Hepatocyte (in vitro differentiated cells): ENCODE results near the gene POU2F2. TPM values are rescaled to one million over a fixed set of nuclear protein-coding genes. Genes with fewer than 3 reads are reported as not detected.

Source experiments
- DNase-seq: peaks from one replicate; pipeline ENCODE4 v3.0.0-alpha.2; 2016; ENCODE audit warnings: low spot score
- H2AFZ ChIP-seq: fragments of 200-600 bp; sonication (generic); 2 replicates; pipeline ENCODE4 v1.6.0; 2016; ENCODE audit warnings: antibody characterized with exemption, mild to moderate bottlenecking
- H3K27ac ChIP-seq: fragments of 200-600 bp; sonication (generic); 2 replicates; pipeline ENCODE4 v1.5.1; 2016; ENCODE audit warnings: mild to moderate bottlenecking
- H3K27me3 ChIP-seq: fragments of 200-600 bp; sonication (generic); 2 replicates; pipeline ENCODE4 v1.6.1; 2016
- H3K36me3 ChIP-seq: fragments of 200-600 bp; sonication (generic); replicated peaks from 2 replicates; pipeline ENCODE4 v1.5.1; 2016; ENCODE audit warnings: low read depth; ENCODE audit not compliant: insufficient read depth
- H3K4me1 ChIP-seq: fragments of 200-600 bp; sonication (generic); 2 replicates; pipeline ENCODE4 v1.5.1; 2016; ENCODE audit warnings: mild to moderate bottlenecking, moderate library complexity; ENCODE audit not compliant: insufficient read depth
- H3K4me2 ChIP-seq: fragments of 200-600 bp; sonication (generic); 2 replicates; pipeline ENCODE4 v1.6.0; 2016
- H3K4me3 ChIP-seq: fragments of 200-600 bp; sonication (generic); 2 replicates; pipeline ENCODE4 v1.5.1; 2016; ENCODE audit warnings: mild to moderate bottlenecking
- H3K79me2 ChIP-seq: fragments of 200-600 bp; sonication (generic); 2 replicates; pipeline ENCODE4 v1.6.0; 2017; ENCODE audit warnings: mild to moderate bottlenecking
- H3K9me2 ChIP-seq: fragments of 200-600 bp; sonication (generic); replicated peaks from 2 replicates; pipeline ENCODE4 v1.6.0; 2017; ENCODE audit warnings: mild to moderate bottlenecking; ENCODE audit not compliant: insufficient read depth
- H3K9me3 ChIP-seq: fragments of 200-600 bp; sonication (generic); 2 replicates; pipeline ENCODE4 v1.5.1; 2016; ENCODE audit warnings: low read depth, mild to moderate bottlenecking
- H4K20me1 ChIP-seq: fragments of 200-600 bp; sonication (generic); 2 replicates; pipeline ENCODE4 v1.6.0; 2016; ENCODE audit warnings: mild to moderate bottlenecking; ENCODE audit not compliant: insufficient read depth, poor library complexity, severe bottlenecking
- EZH2 ChIP-seq: fragments of 200-600 bp; sonication (generic); IDR thresholded peaks from 2 replicates; pipeline ENCODE4 v1.6.1; 2016; ENCODE audit warnings: antibody characterized with exemption, mild to moderate bottlenecking, borderline replicate concordance
- EZH2phosphoT487 ChIP-seq: fragments of 200-600 bp; sonication (generic); IDR thresholded peaks from one replicate; pipeline ENCODE4 v1.6.1; 2018; ENCODE audit warnings: antibody characterized with exemption, mild to moderate bottlenecking, low read depth, moderate library complexity; ENCODE audit not compliant: unreplicated experiment, severe bottlenecking
- WGBS: methylation state at CpG from one replicate; pipeline ENCODE4 v1.1.6; 2016; ENCODE audit warnings: low lambda C conversion rate; ENCODE audit errors: missing lambda C conversion rate; 5-methylcytosine and 5-hydroxymethylcytosine counted together
- polyA plus RNA-seq: library from polyadenylated mRNA; unstranded; fragments of >200 nt; fragmentation: Nextera tagmentation; extraction: Ambion mirVana; gene quantifications from 2 replicates; pipeline ENCODE4 v1.2.1, GENCODE V29; 2016
- total RNA-seq: library from RNA; depleted of rRNA; stranded (reverse); fragments of >200 nt; gene quantifications from 2 replicates; pipeline ENCODE4 v1.2.3, GENCODE V29; 2014
- TF ChIP-seq, protein P1 (sequence below): fragments of 200-600 bp; sonication (generic); IDR thresholded peaks from 2 replicates; pipeline ENCODE4 v1.5.1; 2016; ENCODE audit warnings: antibody characterized with exemption, mild to moderate bottlenecking; ENCODE audit not compliant: poor library complexity

POU2F2 gene
- total and polyA plus RNA-seq, 2 experiments from 2014 or later, result 0.15 TPM; not detected in 1

DNA sequence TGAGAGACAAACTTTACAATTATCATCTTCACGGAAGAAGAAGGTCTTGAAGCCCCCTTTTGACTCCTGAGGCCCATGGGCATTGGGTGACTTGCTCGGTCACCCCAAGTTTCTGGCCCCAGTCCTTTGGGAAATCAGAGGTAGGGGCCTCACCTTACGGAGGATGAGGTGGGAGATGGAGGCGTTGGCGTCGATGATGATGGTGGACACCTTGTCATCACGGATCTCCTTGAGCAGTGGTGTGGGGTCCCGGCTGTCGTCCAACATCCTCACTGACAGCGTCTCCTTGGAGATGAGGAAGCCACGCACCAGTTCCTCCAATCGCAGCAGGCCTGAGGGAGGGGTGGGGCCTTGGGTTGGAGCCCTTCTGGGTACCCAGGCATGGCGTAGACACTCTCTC, 73.0 kb downstream of the POU2F2 start:
- H3K4me1 ChIP-seq, result no peaks in the 10 kb centered on the region
- no peak for TF ChIP-seq EZH2
- TF ChIP-seq, protein P1, sequence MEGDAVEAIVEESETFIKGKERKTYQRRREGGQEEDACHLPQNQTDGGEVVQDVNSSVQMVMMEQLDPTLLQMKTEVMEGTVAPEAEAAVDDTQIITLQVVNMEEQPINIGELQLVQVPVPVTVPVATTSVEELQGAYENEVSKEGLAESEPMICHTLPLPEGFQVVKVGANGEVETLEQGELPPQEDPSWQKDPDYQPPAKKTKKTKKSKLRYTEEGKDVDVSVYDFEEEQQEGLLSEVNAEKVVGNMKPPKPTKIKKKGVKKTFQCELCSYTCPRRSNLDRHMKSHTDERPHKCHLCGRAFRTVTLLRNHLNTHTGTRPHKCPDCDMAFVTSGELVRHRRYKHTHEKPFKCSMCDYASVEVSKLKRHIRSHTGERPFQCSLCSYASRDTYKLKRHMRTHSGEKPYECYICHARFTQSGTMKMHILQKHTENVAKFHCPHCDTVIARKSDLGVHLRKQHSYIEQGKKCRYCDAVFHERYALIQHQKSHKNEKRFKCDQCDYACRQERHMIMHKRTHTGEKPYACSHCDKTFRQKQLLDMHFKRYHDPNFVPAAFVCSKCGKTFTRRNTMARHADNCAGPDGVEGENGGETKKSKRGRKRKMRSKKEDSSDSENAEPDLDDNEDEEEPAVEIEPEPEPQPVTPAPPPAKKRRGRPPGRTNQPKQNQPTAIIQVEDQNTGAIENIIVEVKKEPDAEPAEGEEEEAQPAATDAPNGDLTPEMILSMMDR, result no peak
- TF ChIP-seq EZH2phosphoT487, result no peak
- no peaks in the 10 kb centered on the region for H3K36me3 ChIP-seq
- DNase-seq, result no peak
- WGBS, result 92% methylated on average over 13 of the region's 13 CpGs
- no peaks in the 10 kb centered on the region for H4K20me1 ChIP-seq
- no peak overlapping the region for H3K4me2 ChIP-seq
- no peak overlapping the region for H3K27ac ChIP-seq
- H3K9me3 ChIP-seq, result no peaks in the 10 kb centered on the region
- H3K9me2 ChIP-seq, result no peaks in the 10 kb centered on the region
- no peak overlapping the region for H2AFZ ChIP-seq
- no peaks in the 10 kb centered on the region for H3K27me3 ChIP-seq
- no peak overlapping the region for H3K4me3 ChIP-seq
- no peaks in the 10 kb centered on the region for H3K79me2 ChIP-seq

DNA sequence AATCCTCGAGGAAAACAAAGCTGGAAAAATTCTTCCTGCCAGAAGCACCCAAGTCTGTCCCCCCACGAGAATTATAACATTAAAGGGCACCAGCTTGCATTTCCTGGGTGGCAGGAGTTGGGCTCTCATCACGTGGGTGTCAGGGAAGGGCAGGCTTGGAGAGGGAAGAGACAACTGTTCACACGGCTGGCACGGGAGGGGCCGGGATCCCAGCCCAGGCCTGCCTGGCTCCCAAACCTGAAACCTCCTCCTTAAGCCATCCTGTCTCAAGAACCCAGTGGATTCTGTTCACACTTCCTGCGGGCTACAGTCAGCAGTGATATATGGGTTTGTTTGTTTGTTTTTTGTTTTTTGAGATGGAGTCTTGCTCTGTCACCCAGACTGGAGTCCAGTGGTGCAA, 74.4 kb downstream of the POU2F2 start:
- Histone ChIP-seq H3K4me3 (no peak overlapping the region), H3K27me3 (no peaks in the 10 kb centered on the region), H3K36me3 (no peaks in the 10 kb centered on the region), H3K9me3 (no peaks in the 10 kb centered on the region), H3K4me1 (no peaks in the 10 kb centered on the region), H2AFZ (no peak overlapping the region), H3K4me2 (no peak overlapping the region), H4K20me1 (no peaks in the 10 kb centered on the region), H3K27ac (no peak overlapping the region), H3K79me2 (no peaks in the 10 kb centered on the region), H3K9me2 (no peaks in the 10 kb centered on the region)
- 77% methylated on average over 7 of the region's 7 CpGs for WGBS
- no peak for DNase-seq
- TF ChIP-seq EZH2phosphoT487 (no peak), EZH2 (no peak)
- TF ChIP-seq, protein P1, result no peak

DNA sequence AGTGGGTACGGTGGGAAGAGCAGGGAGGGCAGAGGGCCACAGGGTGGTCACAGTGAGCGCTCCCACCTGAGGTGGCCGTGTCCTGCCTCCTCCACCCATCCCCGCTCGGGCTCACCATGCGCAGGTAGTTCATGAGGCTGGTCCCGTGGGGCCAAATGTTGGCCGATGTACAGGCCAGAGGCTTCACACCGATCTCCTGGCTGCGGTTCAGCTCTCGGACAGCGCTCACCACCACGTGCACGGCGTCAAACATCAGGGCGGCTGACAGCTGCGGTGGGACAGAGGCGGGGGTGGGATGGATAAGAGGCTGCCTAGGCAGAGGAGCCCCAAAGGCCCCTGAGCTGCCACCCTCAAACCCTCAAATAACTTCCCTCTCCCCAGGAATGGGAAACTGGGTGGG, 78.0 kb downstream of the POU2F2 start:
- no peak for TF ChIP-seq EZH2phosphoT487
- TF ChIP-seq, protein P1, result no peak
- TF ChIP-seq EZH2, result no peak
- Histone ChIP-seq H3K9me2 (no peaks in the 10 kb centered on the region), H3K4me2 (no peak overlapping the region), H3K27me3 (no peaks in the 10 kb centered on the region), H3K27ac (no peak overlapping the region), H4K20me1 (no peaks in the 10 kb centered on the region), H3K4me1 (no peaks in the 10 kb centered on the region), H3K9me3 (no peaks in the 10 kb centered on the region), H2AFZ (no peak overlapping the region), H3K4me3 (no peak overlapping the region), H3K36me3 (no peaks in the 10 kb centered on the region), H3K79me2 (no peaks in the 10 kb centered on the region)
- no peak for DNase-seq
- 88% methylated on average over 18 of the region's 18 CpGs for WGBS
